ENCODE measurements around the gene SERPINB13. TPM values are rescaled to one million over a fixed set of nuclear protein-coding genes. Genes with fewer than 3 reads are reported as not detected.

SERPINB13 gene
- total RNA-seq: not detected
- long read RNA-seq: 0 reads

- intact Hi-C loops (cut with DNase I): no loop called here
- no peak for DNase-seq (ENCODE audit: low spot score)
Observed at GRCh38 chr18:63586966-63587365, at the start of gene SERPINB13. TSS of gene SERPINB13 (plus strand) at chr18:63587343. CDS start at chr18:63588668, 1,325 bp downstream.

GRCh38 chr18:63539904-63540510 is 47.1 kb upstream of the SERPINB13 start:
- no peak for DNase-seq (ENCODE audit: low spot score)
- intact Hi-C loops (cut with DNase I): no loop called here

GRCh38 chr18:63542069-63542468 is 45.1 kb upstream of the SERPINB13 start, which contains the start of gene SERPINB12:
TSS of gene SERPINB12 (plus strand) at chr18:63542369. CDS start at chr18:63556160, 13,791 bp downstream.
- intact Hi-C loops (cut with DNase I): no loop called here
- DNase-seq (ENCODE audit: low spot score): no peak

- intact Hi-C loops (cut with DNase I): no loop called here
Observed at GRCh38 chr18:63544017-63544416, 43.1 kb upstream of the SERPINB13 start.

GRCh38 chr18:63545000-63545399 is 42.1 kb upstream of the SERPINB13 start:
- intact Hi-C loops (cut with DNase I): no loop called here

More at GRCh38 chr18:63544017-63544416, 43.1 kb upstream of the SERPINB13 start:
- DNase-seq (ENCODE audit: low spot score): no peak

GRCh38 chr18:63550068-63550467 is 37.1 kb upstream of the SERPINB13 start:
- intact Hi-C loops (cut with DNase I): no loop called here
- no peak for DNase-seq (ENCODE audit: low spot score)

More at GRCh38 chr18:63545000-63545399, 42.1 kb upstream of the SERPINB13 start:
- DNase-seq (ENCODE audit: low spot score): no peak

- DNase-seq (ENCODE audit: low spot score): no peak
- intact Hi-C loops (cut with DNase I): no loop called here
Observed at GRCh38 chr18:63551769-63552168, 35.4 kb upstream of the SERPINB13 start.

GRCh38 chr18:63552581-63552980 is 34.6 kb upstream of the SERPINB13 start:
- intact Hi-C loops (cut with DNase I): no loop called here

GRCh38 chr18:63553081-63553480 is 34.1 kb upstream of the SERPINB13 start:
- DNase-seq (ENCODE audit: low spot score): no peak

More at GRCh38 chr18:63552581-63552980, 34.6 kb upstream of the SERPINB13 start:
- no peak for DNase-seq (ENCODE audit: low spot score)

GRCh38 chr18:63559567-63560491 is 27.3 kb upstream of the SERPINB13 start:
- intact Hi-C loops (cut with DNase I): no loop called here
- no peak for DNase-seq (ENCODE audit: low spot score)

More at GRCh38 chr18:63553081-63553480, 34.1 kb upstream of the SERPINB13 start:
- intact Hi-C loops (cut with DNase I): no loop called here

GRCh38 chr18:63562284-63562683 is 24.9 kb upstream of the SERPINB13 start:
- DNase-seq (ENCODE audit: low spot score): no peak
- intact Hi-C loops (cut with DNase I): no loop called here

- no peak for DNase-seq (ENCODE audit: low spot score)
- intact Hi-C loops (cut with DNase I): no loop called here
Observed at GRCh38 chr18:63564021-63564420, 23.1 kb upstream of the SERPINB13 start.

- intact Hi-C loops (cut with DNase I): no loop called here
Observed at GRCh38 chr18:63564561-63564960, 22.6 kb upstream of the SERPINB13 start.

GRCh38 chr18:63567276-63567675 is 19.9 kb upstream of the SERPINB13 start:
- intact Hi-C loops (cut with DNase I): no loop called here
- no peak for DNase-seq (ENCODE audit: low spot score)

More at GRCh38 chr18:63564561-63564960, 22.6 kb upstream of the SERPINB13 start:
- no peak for DNase-seq (ENCODE audit: low spot score)

GRCh38 chr18:63567825-63568224 is 19.3 kb upstream of the SERPINB13 start:
- intact Hi-C loops (cut with DNase I): no loop called here

GRCh38 chr18:63570721-63571120 is 16.4 kb upstream of the SERPINB13 start:
- DNase-seq (ENCODE audit: low spot score): no peak
- intact Hi-C loops (cut with DNase I): no loop called here

More at GRCh38 chr18:63567825-63568224, 19.3 kb upstream of the SERPINB13 start:
- no peak for DNase-seq (ENCODE audit: low spot score)

- DNase-seq (ENCODE audit: low spot score): no peak
- intact Hi-C loops (cut with DNase I): loop anchor here (5.0 kb wide), 1 partner anchor 58 kb away; no protein-coding TSS in a partner anchor
Observed at GRCh38 chr18:63575681-63576080, 11.5 kb upstream of the SERPINB13 start.

GRCh38 chr18:63578357-63578958 is 8.7 kb upstream of the SERPINB13 start:
- intact Hi-C loops (cut with DNase I): loop anchor here (5.0 kb wide), 1 partner anchor 61 kb away; no protein-coding TSS in a partner anchor
- no peak for DNase-seq (ENCODE audit: low spot score)

GRCh38 chr18:63579616-63580015 is 7.5 kb upstream of the SERPINB13 start:
- no peak for DNase-seq (ENCODE audit: low spot score)
- intact Hi-C loops (cut with DNase I): loop anchor here (5.0 kb wide), 1 partner anchor 62 kb away; no protein-coding TSS in a partner anchor

- no peak for DNase-seq (ENCODE audit: low spot score)
- intact Hi-C loops (cut with DNase I): no loop called here
Observed at GRCh38 chr18:63585988-63586387, 1.2 kb upstream of the SERPINB13 start.

Data from cardiac septum (tissue), 1 donor.